NCI-H1436 (cell line): ENCODE measurements around the gene FBXW11.
"Not testable (repeated sequence)": the region's sequence is repeated elsewhere in the genome, so short reads cannot be mapped to it uniquely, and the experiment has no call there.

Experiments used
- DNase-seq: peaks from one replicate; lab custom pipeline; 2025; lab: John Stamatoyannopoulos, UW

FBXW11 gene

GRCh38 chr5:171908638-171909037, 97.8 kb downstream of the FBXW11 start:
- DNase-seq, result no peak

GRCh38 chr5:171907725-171908343, 98.6 kb downstream of the FBXW11 start:
- DNase-seq, result peak; percentile 29

GRCh38 chr5:171906703-171907590, 99.5 kb downstream of the FBXW11 start:
- no peak for DNase-seq

GRCh38 chr5:171906066-171906570, 100.3 kb downstream of the FBXW11 start:
- DNase-seq, result no peak

- DNase-seq, result no peak
Observed at GRCh38 chr5:171904886-171905285, 101.6 kb downstream of the FBXW11 start.

- no peak for DNase-seq
Observed at GRCh38 chr5:171901764-171902163, 104.7 kb downstream of the FBXW11 start.

GRCh38 chr5:171899792-171900191, 106.6 kb downstream of the FBXW11 start:
- no peak for DNase-seq

- no peak for DNase-seq
Observed at GRCh38 chr5:171898879-171899278, 107.6 kb downstream of the FBXW11 start.

- no peak for DNase-seq
Observed at GRCh38 chr5:171898386-171898785, 108.1 kb downstream of the FBXW11 start.

- no peak for DNase-seq
Observed at GRCh38 chr5:171897231-171897630, 109.2 kb downstream of the FBXW11 start.

GRCh38 chr5:171895081-171895480, 111.4 kb downstream of the FBXW11 start:
- DNase-seq, result no peak

GRCh38 chr5:171893290-171893886, 113.0 kb downstream of the FBXW11 start:
- DNase-seq, result no peak

GRCh38 chr5:171891595-171891994, 114.8 kb downstream of the FBXW11 start:
- DNase-seq, result no peak

- no peak for DNase-seq
Observed at GRCh38 chr5:171891150-171891549, 115.3 kb downstream of the FBXW11 start.

- no peak for DNase-seq
Observed at GRCh38 chr5:171888051-171888481, 118.4 kb downstream of the FBXW11 start.

GRCh38 chr5:171886037-171886436, 120.4 kb downstream of the FBXW11 start:
- DNase-seq, result not testable (repeated sequence)

GRCh38 chr5:171882118-171882517, 124.3 kb downstream of the FBXW11 start:
- no peak for DNase-seq

GRCh38 chr5:171874234-171874633, 132.2 kb downstream of the FBXW11 start:
- no peak for DNase-seq

- no peak for DNase-seq
Observed at GRCh38 chr5:171872666-171873065, 133.8 kb downstream of the FBXW11 start.

- DNase-seq, result no peak
Observed at GRCh38 chr5:171871711-171872110, 134.7 kb downstream of the FBXW11 start.

GRCh38 chr5:171869956-171870355, 136.5 kb downstream of the FBXW11 start:
- no peak for DNase-seq

- no peak for DNase-seq
Observed at GRCh38 chr5:171868236-171868635, 138.2 kb downstream of the FBXW11 start.

- no peak for DNase-seq
Observed at GRCh38 chr5:171867786-171868185, 138.7 kb downstream of the FBXW11 start.
